Mesenchymal stem cell (in vitro differentiated cells and primary cell): ENCODE results near the gene ACTL7A.

Experiments used
- DNase-seq: peaks from one replicate; pipeline ENCODE4 v3.0.0-alpha.2; 2013
- H2AFZ ChIP-seq: one replicate; pipeline ENCODE4 v1.6.1; 2013; ENCODE audit warnings: low read depth, mild to moderate bottlenecking, control low read depth, inconsistent platforms, low read length, moderate library complexity
- H2AK5ac ChIP-seq: 2 replicates; pipeline ENCODE4 v1.6.1; 2013; ENCODE audit warnings: low read length, moderate library complexity, mild to moderate bottlenecking, inconsistent platforms; ENCODE audit not compliant: severe bottlenecking
- H2BK120ac ChIP-seq: one replicate; pipeline ENCODE4 v1.6.1; 2013; ENCODE audit warnings: low read depth, mild to moderate bottlenecking, inconsistent platforms, low read length, moderate library complexity
- H2BK12ac ChIP-seq, 2 experiments: one replicate each; pipeline ENCODE4 v1.6.1; 2013; ENCODE audit warnings: inconsistent platforms in 2 of 2, low read length in 2 of 2, mild to moderate bottlenecking in 2 of 2, moderate library complexity in 2 of 2, control low read depth in 1 of 2
- H2BK15ac ChIP-seq: one replicate; pipeline ENCODE4 v1.6.1; 2013; ENCODE audit warnings: mild to moderate bottlenecking, low read depth, inconsistent platforms; ENCODE audit not compliant: poor library complexity, severe bottlenecking
- H2BK5ac ChIP-seq: 2 replicates; pipeline ENCODE4 v1.6.1; 2013; ENCODE audit warnings: low read depth, mild to moderate bottlenecking, low read length, control low read depth, inconsistent platforms; ENCODE audit not compliant: poor library complexity, severe bottlenecking
- H3K14ac ChIP-seq, 2 experiments: one replicate each; pipeline ENCODE4 v1.6.1; 2013; ENCODE audit warnings: inconsistent platforms in 2 of 2, low read length in 2 of 2, control low read depth in 1 of 2, mild to moderate bottlenecking in 1 of 2, moderate library complexity in 1 of 2
- H3K18ac ChIP-seq, 2 experiments: one replicate each; pipeline ENCODE4 v1.6.1; 2013; ENCODE audit warnings: inconsistent platforms in 2 of 2, low read length in 2 of 2, control low read depth in 1 of 2, low read depth in 1 of 2, mild to moderate bottlenecking in 1 of 2
- H3K23ac ChIP-seq, 2 experiments: one replicate each; pipeline ENCODE4 v1.6.1; 2013; ENCODE audit warnings: inconsistent platforms in 2 of 2, low read length in 2 of 2, mild to moderate bottlenecking in 2 of 2, moderate library complexity in 2 of 2, control low read depth in 1 of 2
- H3K27ac ChIP-seq: 2 replicates; pipeline ENCODE4 v1.5.1; 2013; ENCODE audit warnings: mild to moderate bottlenecking, moderate library complexity, low read length, control low read depth, inconsistent platforms; ENCODE audit not compliant: poor library complexity, severe bottlenecking
- H3K27me3 ChIP-seq, 2 experiments: 2 replicates each; pipeline versions ENCODE4 v1.6.1 to v1.7.0; 2013; ENCODE audit warnings: low read length in 2 of 2, mild to moderate bottlenecking in 2 of 2, moderate library complexity in 2 of 2, control low read depth in 1 of 2, inconsistent platforms in 1 of 2; ENCODE audit not compliant: control insufficient read depth in 1 of 2, insufficient read depth in 1 of 2
- H3K36me3 ChIP-seq, 2 experiments: 2 replicates each; pipeline versions ENCODE4 v1.6.1 to v1.7.0; 2013; ENCODE audit warnings: low read length in 2 of 2, control low read depth in 1 of 2, inconsistent platforms in 1 of 2, low read depth in 1 of 2, mild to moderate bottlenecking in 1 of 2; ENCODE audit not compliant: insufficient read depth in 2 of 2, control insufficient read depth in 1 of 2
- H3K4ac ChIP-seq, 2 experiments: one replicate each; pipeline ENCODE4 v1.6.1; 2013; ENCODE audit warnings: inconsistent platforms in 2 of 2, low read length in 2 of 2, mild to moderate bottlenecking in 2 of 2, moderate library complexity in 2 of 2, control low read depth in 1 of 2, low read depth in 1 of 2
- H3K4me1 ChIP-seq: 2 replicates; pipeline ENCODE4 v1.6.1; 2013; ENCODE audit warnings: low read depth, low read length, control low read depth; ENCODE audit not compliant: control insufficient read depth, insufficient read depth
- H3K4me2 ChIP-seq: 2 replicates; pipeline ENCODE4 v1.6.1; 2013; ENCODE audit warnings: low read length, mild to moderate bottlenecking, inconsistent platforms; ENCODE audit not compliant: poor library complexity, severe bottlenecking
- H3K4me3 ChIP-seq, 2 experiments: 2 replicates each; pipeline versions ENCODE4 v1.5.1 to v1.7.0; 2013; ENCODE audit warnings: low read length in 2 of 2, mild to moderate bottlenecking in 2 of 2, control low read depth in 1 of 2, low read depth in 1 of 2; ENCODE audit not compliant: insufficient read depth in 1 of 2
- H3K79me1 ChIP-seq: replicated peaks from 2 replicates; pipeline ENCODE4 v1.6.1; 2013; ENCODE audit warnings: mild to moderate bottlenecking, control low read depth, low read length, inconsistent platforms; ENCODE audit not compliant: poor library complexity, severe bottlenecking
- H3K9ac ChIP-seq: 2 replicates; pipeline ENCODE4 v1.7.0; 2013; ENCODE audit warnings: mild to moderate bottlenecking, low read length, moderate library complexity
- H3K9me3 ChIP-seq: 2 replicates; pipeline ENCODE4 v1.7.0; 2013; ENCODE audit warnings: mild to moderate bottlenecking, low read length; ENCODE audit not compliant: control insufficient read depth
- H4K8ac ChIP-seq: one replicate; pipeline ENCODE4 v1.6.1; 2013; ENCODE audit warnings: inconsistent platforms, mild to moderate bottlenecking, low read length, moderate library complexity
- H4K91ac ChIP-seq: one replicate; pipeline ENCODE4 v1.6.1; 2013; ENCODE audit warnings: mild to moderate bottlenecking, low read length, inconsistent platforms
- WGBS: methylation state at CpG from one replicate; pipeline ENCODE4 v1.1.7; 2013; ENCODE audit warnings: mixed read lengths; 5-methylcytosine and 5-hydroxymethylcytosine counted together

Gene ACTL7A

GRCh38 chr9:108852079-108852478, 10.0 kb upstream of the ACTL7A start:
- Histone ChIP-seq H3K27ac (no peak overlapping the region), H3K79me1 (no peaks in the 10 kb centered on the region), H3K4me1 (no peaks in the 10 kb centered on the region), H4K91ac (no peak overlapping the region), H3K27me3 (peaks cover 3 to 30% of the 10 kb centered on the region in 2 experiments), H2BK120ac (no peak overlapping the region), H3K18ac (no peak overlapping the region), H2BK15ac (no peak overlapping the region), H4K8ac (no peak overlapping the region), H3K14ac (no peak overlapping the region), H3K23ac (no peak overlapping the region), H3K9me3 (no peaks in the 10 kb centered on the region), H3K9ac (no peak overlapping the region), H2BK5ac (no peak overlapping the region), H2AK5ac (no peak overlapping the region), H2AFZ (no peak overlapping the region), H3K4me2 (no peak overlapping the region), H3K4ac (no peak overlapping the region), H2BK12ac (no peak overlapping the region), H3K4me3 (no peak overlapping the region), H3K36me3 (no peaks in the 10 kb centered on the region)
- DNase-seq: no peak
- 0% methylated on average over 1 of the region's 1 CpG for WGBS

- H3K4me3 ChIP-seq: no peak overlapping the region
- no peak overlapping the region for H3K18ac ChIP-seq
- H3K14ac ChIP-seq: no peak overlapping the region
- no CpG with 5 or more reads among the region's 3 CpGs for WGBS
- no peak overlapping the region for H3K4ac ChIP-seq
- no peak overlapping the region for H3K27ac ChIP-seq
- no peaks in the 10 kb centered on the region for H3K79me1 ChIP-seq
- no peak overlapping the region for H2BK120ac ChIP-seq
- no peak overlapping the region for H2BK5ac ChIP-seq
- no peaks in the 10 kb centered on the region for H3K4me1 ChIP-seq
- H3K27me3 ChIP-seq: peaks cover 3 to 30% of the 10 kb centered on the region in 2 experiments
- H2BK12ac ChIP-seq: no peak overlapping the region
- no peak overlapping the region for H2AFZ ChIP-seq
- H3K36me3 ChIP-seq: no peaks in the 10 kb centered on the region
- H4K8ac ChIP-seq: no peak overlapping the region
- H4K91ac ChIP-seq: no peak overlapping the region
- no peak overlapping the region for H3K23ac ChIP-seq
- no peaks in the 10 kb centered on the region for H3K9me3 ChIP-seq
- no peak overlapping the region for H2BK15ac ChIP-seq
- DNase-seq: no peak
- H3K9ac ChIP-seq: no peak overlapping the region
- H2AK5ac ChIP-seq: no peak overlapping the region
- H3K4me2 ChIP-seq: no peak overlapping the region
Measured at GRCh38 chr9:108854094-108854493, 8.0 kb upstream of the ACTL7A start.

- no peak overlapping the region for H3K4me3 ChIP-seq
- no peak overlapping the region for H3K18ac ChIP-seq
- no peak overlapping the region for H3K9ac ChIP-seq
- H2BK5ac ChIP-seq: no peak overlapping the region
- no peak overlapping the region for H4K8ac ChIP-seq
- 95% methylated on average over 59 of the region's 59 CpGs for WGBS
- H2BK120ac ChIP-seq: no peak overlapping the region
- no peaks in the 10 kb centered on the region for H3K79me1 ChIP-seq
- H2AK5ac ChIP-seq: no peak overlapping the region
- no peak overlapping the region for H2BK15ac ChIP-seq
- H3K23ac ChIP-seq: no peak overlapping the region
- no peak overlapping the region for H2BK12ac ChIP-seq
- H3K36me3 ChIP-seq: no peaks in the 10 kb centered on the region
- no peak overlapping the region for H3K4ac ChIP-seq
- H4K91ac ChIP-seq: peak overlapping the region; percentile 4
- H3K9me3 ChIP-seq: no peaks in the 10 kb centered on the region
- H3K27me3 ChIP-seq: peaks cover 3 to 30% of the 10 kb centered on the region in 2 experiments
- no peak overlapping the region for H3K4me2 ChIP-seq
- no peak overlapping the region for H3K14ac ChIP-seq
- no peak overlapping the region for H3K27ac ChIP-seq
- peaks cover 4% of the 10 kb centered on the region for H3K4me1 ChIP-seq
- no peak overlapping the region for H2AFZ ChIP-seq
- DNase-seq: no peak
Measured at GRCh38 chr9:108854641-108855528, 7.2 kb upstream of the ACTL7A start.

GRCh38 chr9:108855529-108855886, 6.6 kb upstream of the ACTL7A start:
- H3K9me3 ChIP-seq: no peaks in the 10 kb centered on the region
- H3K79me1 ChIP-seq: no peaks in the 10 kb centered on the region
- no peak overlapping the region for H3K4me2 ChIP-seq
- no peak overlapping the region for H4K91ac ChIP-seq
- H3K4ac ChIP-seq: no peak overlapping the region
- H3K9ac ChIP-seq: no peak overlapping the region
- H2BK15ac ChIP-seq: no peak overlapping the region
- WGBS: 94% methylated on average over 25 of the region's 25 CpGs
- H2BK120ac ChIP-seq: no peak overlapping the region
- peaks cover 3 to 30% of the 10 kb centered on the region in 2 experiments for H3K27me3 ChIP-seq
- H3K4me3 ChIP-seq: no peak overlapping the region
- no peaks in the 10 kb centered on the region for H3K36me3 ChIP-seq
- H3K27ac ChIP-seq: no peak overlapping the region
- H3K14ac ChIP-seq: no peak overlapping the region
- no peak overlapping the region for H3K23ac ChIP-seq
- H2BK12ac ChIP-seq: no peak overlapping the region
- no peak overlapping the region for H2AFZ ChIP-seq
- no peak overlapping the region for H3K18ac ChIP-seq
- no peak overlapping the region for H2BK5ac ChIP-seq
- no peak for DNase-seq
- no peak overlapping the region for H4K8ac ChIP-seq
- peaks cover 4% of the 10 kb centered on the region for H3K4me1 ChIP-seq
- H2AK5ac ChIP-seq: no peak overlapping the region
